SK-N-SH treated with all-trans-retinoic acid at 6 μM for 48 hours (cell line): ENCODE results near the gene TLE1.
A peak's percentile ranks its signal among the peaks of the same experiment; 100 is the strongest.

ENCODE experiments used
- ATAC-seq: fragments of 200-7000 bp; cut with Tn5 transposase; 3 replicates; pipeline ENCODE4 v1.9.1; 2020; ENCODE audit warnings: mild to moderate bottlenecking, moderate library complexity
- ARNTL ChIP-seq: fragments of 450-650 bp; formaldehyde crosslinking; IDR thresholded peaks from 2 replicates; pipeline ENCODE4 v1.5.0; 2020; ENCODE audit warnings: low read depth, mild to moderate bottlenecking, moderate library complexity, borderline replicate concordance
- BACH2 ChIP-seq: fragments of 250-450 bp; sonication (Bioruptor Pico); IDR thresholded peaks from 2 replicates; pipeline ENCODE4 v1.9.0; 2021; ENCODE audit warnings: mild to moderate bottlenecking, borderline replicate concordance
- CREB5 ChIP-seq: fragments of 250-450 bp; sonication (Bioruptor Pico); IDR thresholded peaks from 2 replicates; pipeline ENCODE4 v1.5.1; 2020; ENCODE audit warnings: low read depth, mild to moderate bottlenecking, moderate library complexity
- CSRNP3 ChIP-seq: fragments of 250-450 bp; sonication (Bioruptor Pico); IDR thresholded peaks from 2 replicates; pipeline ENCODE4 v1.5.1; 2021; ENCODE audit warnings: mild to moderate bottlenecking, moderate library complexity
- ESRRG ChIP-seq: fragments of 250-450 bp; sonication (Bioruptor Pico); IDR thresholded peaks from 2 replicates; pipeline ENCODE4 v1.6.1; 2021; ENCODE audit warnings: mild to moderate bottlenecking
- GLIS3 ChIP-seq: fragments of 250-450 bp; sonication (Bioruptor Pico); IDR thresholded peaks from 2 replicates; pipeline ENCODE4 v1.5.0; 2020; ENCODE audit warnings: mild to moderate bottlenecking, moderate library complexity
- ISL1 ChIP-seq: fragments of 250-450 bp; sonication (Bioruptor Pico); IDR thresholded peaks from 2 replicates; pipeline ENCODE4 v2.1.2; 2022; ENCODE audit warnings: mild to moderate bottlenecking, moderate library complexity
- OSR1 ChIP-seq: fragments of 250-450 bp; sonication (Bioruptor Pico); IDR thresholded peaks from 2 replicates; pipeline ENCODE4 v1.8.0; 2022; ENCODE audit warnings: moderate library complexity, mild to moderate bottlenecking, inconsistent platforms
- POU6F1 ChIP-seq: fragments of 250-450 bp; sonication (Bioruptor Pico); IDR thresholded peaks from 2 replicates; pipeline ENCODE4 v1.8.0; 2021; ENCODE audit warnings: low read depth, mild to moderate bottlenecking, moderate library complexity, borderline replicate concordance
- PPARA ChIP-seq: fragments of 250-450 bp; sonication (Bioruptor Pico); IDR thresholded peaks from 2 replicates; pipeline ENCODE4 v1.5.0; 2020; ENCODE audit warnings: mild to moderate bottlenecking, borderline replicate concordance
- RARB ChIP-seq: fragments of 250-450 bp; sonication (Bioruptor Pico); IDR thresholded peaks from 2 replicates; pipeline ENCODE4 v1.8.0; 2021; ENCODE audit warnings: mild to moderate bottlenecking, moderate library complexity
- SNAI2 ChIP-seq: fragments of 250-450 bp; sonication (Bioruptor Pico); IDR thresholded peaks from 2 replicates; pipeline ENCODE4 v1.5.0; 2020; ENCODE audit warnings: mild to moderate bottlenecking, moderate library complexity
- TCF4 ChIP-seq: fragments of 250-450 bp; sonication (Bioruptor Pico); IDR thresholded peaks from 2 replicates; pipeline ENCODE4 v1.8.0; 2021; ENCODE audit warnings: mild to moderate bottlenecking, moderate library complexity, borderline replicate concordance
- TSHZ2 ChIP-seq: fragments of 250-450 bp; sonication (Bioruptor Pico); IDR thresholded peaks from 2 replicates; pipeline ENCODE4 v1.5.0; 2020; ENCODE audit warnings: mild to moderate bottlenecking, moderate library complexity
- ZC3H10 ChIP-seq: fragments of 250-450 bp; sonication (Bioruptor Pico); IDR thresholded peaks from 2 replicates; pipeline ENCODE4 v1.5.1; 2021; ENCODE audit warnings: mild to moderate bottlenecking, moderate library complexity
- ZFP3 ChIP-seq: fragments of 250-450 bp; sonication (Bioruptor Pico); IDR thresholded peaks from 2 replicates; pipeline ENCODE4 v1.5.0; 2020; ENCODE audit warnings: mild to moderate bottlenecking, moderate library complexity
- ZFP30 ChIP-seq: fragments of 450-650 bp; formaldehyde crosslinking; IDR thresholded peaks from 2 replicates; pipeline ENCODE4 v1.5.0; 2022; ENCODE audit warnings: mild to moderate bottlenecking, moderate library complexity
- ZNF565 ChIP-seq: fragments of 450-650 bp; formaldehyde crosslinking; conservative IDR thresholded peaks from 2 replicates; pipeline ENCODE4 v1.5.0; 2020; ENCODE audit warnings: low read depth, mild to moderate bottlenecking, moderate library complexity
- ZNF70 ChIP-seq: fragments of 450-650 bp; formaldehyde crosslinking; IDR thresholded peaks from 2 replicates; pipeline ENCODE4 v1.5.0; 2020; ENCODE audit warnings: mild to moderate bottlenecking, moderate library complexity
- ZNF8 ChIP-seq: fragments of 450-650 bp; formaldehyde crosslinking; IDR thresholded peaks from 2 replicates; pipeline ENCODE4 v1.5.0; 2020; ENCODE audit warnings: mild to moderate bottlenecking, moderate library complexity
- TF ChIP-seq, protein P1 (sequence below): fragments of 250-450 bp; sonication (Bioruptor Pico); IDR thresholded peaks from 2 replicates; pipeline ENCODE4 v1.8.0; 2020; ENCODE audit warnings: mild to moderate bottlenecking, moderate library complexity, borderline replicate concordance

Gene TLE1

GRCh38 chr9:81729135-81729534, 39.8 kb upstream of the TLE1 start (continued):
- TF ChIP-seq ARNTL (CRISPR knock-in tag) (no peak), ESRRG (no peak)
- TF ChIP-seq, all 23 proteins: peak for 0

DNA sequence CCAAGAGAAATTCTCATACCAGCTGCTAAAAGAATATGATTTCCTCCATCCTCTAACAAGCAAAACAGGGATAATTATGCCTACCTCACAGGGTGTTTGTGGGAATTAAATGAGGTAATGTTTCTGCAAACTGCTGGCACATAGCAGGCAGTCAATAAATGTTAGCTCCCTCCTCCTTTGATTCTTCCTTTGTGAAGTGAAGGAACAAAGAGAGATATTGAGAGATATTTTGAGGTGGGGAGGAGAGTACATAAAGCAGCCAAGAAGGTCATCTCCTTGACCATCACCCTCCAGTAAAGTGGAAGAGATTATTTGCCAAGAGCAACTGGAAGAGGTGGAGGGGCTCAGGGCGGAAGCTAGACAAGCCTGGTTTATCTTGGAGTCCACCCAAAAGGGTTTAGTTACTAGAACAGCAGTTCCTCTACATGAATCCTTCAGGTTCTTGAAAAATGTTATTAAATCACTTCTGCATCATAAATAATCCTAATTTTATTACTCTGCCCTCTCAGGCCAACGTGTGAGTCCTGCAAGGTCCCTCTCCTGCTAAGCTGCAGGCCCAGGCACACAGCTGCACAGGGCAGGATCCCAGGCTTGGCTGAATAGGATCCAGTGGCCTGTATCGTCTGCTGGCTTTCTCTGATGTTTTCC, 35.0 kb upstream of the TLE1 start:
- peak; percentile 67 for ATAC-seq
- TF ChIP-seq ISL1 (0 out of 2 replicates have a peak, but pooled peaks have one; percentile 41), ZNF565 (no peak), TCF4 (CRISPR knock-in tag) (no peak), ZFP3 (0 out of 2 replicates have a peak, but pooled peaks have one; percentile 23)

DNA sequence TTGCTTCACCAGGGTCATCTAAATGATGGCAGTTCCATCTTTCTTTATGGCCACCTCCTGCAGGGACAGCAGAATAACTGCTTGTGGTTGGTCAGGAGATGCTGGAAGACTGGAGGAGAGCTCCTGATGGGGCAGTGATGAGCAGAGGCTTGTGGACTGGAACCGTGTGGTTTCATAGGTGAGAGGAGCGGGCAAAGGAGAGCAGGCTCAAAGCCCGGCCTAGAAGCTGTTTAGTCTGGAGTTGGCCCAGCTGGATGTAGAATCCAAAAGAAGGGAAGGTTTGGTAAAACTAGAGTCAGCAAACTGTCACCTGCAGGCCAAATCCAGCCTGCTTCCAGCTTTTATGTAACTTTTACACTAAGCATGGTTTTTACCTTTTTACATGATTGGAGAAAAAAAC, 32.9 kb upstream of the TLE1 start:
- TF ChIP-seq, protein P1, sequence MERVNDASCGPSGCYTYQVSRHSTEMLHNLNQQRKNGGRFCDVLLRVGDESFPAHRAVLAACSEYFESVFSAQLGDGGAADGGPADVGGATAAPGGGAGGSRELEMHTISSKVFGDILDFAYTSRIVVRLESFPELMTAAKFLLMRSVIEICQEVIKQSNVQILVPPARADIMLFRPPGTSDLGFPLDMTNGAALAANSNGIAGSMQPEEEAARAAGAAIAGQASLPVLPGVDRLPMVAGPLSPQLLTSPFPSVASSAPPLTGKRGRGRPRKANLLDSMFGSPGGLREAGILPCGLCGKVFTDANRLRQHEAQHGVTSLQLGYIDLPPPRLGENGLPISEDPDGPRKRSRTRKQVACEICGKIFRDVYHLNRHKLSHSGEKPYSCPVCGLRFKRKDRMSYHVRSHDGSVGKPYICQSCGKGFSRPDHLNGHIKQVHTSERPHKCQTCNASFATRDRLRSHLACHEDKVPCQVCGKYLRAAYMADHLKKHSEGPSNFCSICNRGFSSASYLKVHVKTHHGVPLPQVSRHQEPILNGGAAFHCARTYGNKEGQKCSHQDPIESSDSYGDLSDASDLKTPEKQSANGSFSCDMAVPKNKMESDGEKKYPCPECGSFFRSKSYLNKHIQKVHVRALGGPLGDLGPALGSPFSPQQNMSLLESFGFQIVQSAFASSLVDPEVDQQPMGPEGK (CRISPR knock-in tag) = no peak
- TF ChIP-seq POU6F1 (no peak), CSRNP3 (no peak), ZFP3 (no peak), ISL1 (no peak), ZNF8 (no peak), ZNF565 (no peak), ESRRG (no peak), CREB5 (CRISPR knock-in tag) (no peak), GLIS3 (no peak), SNAI2 (no peak), TSHZ2 (no peak), ZNF70 (CRISPR knock-in tag) (no peak), RARB (CRISPR knock-in tag) (no peak), ZFP30 (no peak), PPARA (CRISPR knock-in tag) (no peak), BACH2 (CRISPR knock-in tag) (no peak), OSR1 (CRISPR knock-in tag) (no peak), ZC3H10 (CRISPR knock-in tag) (no peak)

DNA sequence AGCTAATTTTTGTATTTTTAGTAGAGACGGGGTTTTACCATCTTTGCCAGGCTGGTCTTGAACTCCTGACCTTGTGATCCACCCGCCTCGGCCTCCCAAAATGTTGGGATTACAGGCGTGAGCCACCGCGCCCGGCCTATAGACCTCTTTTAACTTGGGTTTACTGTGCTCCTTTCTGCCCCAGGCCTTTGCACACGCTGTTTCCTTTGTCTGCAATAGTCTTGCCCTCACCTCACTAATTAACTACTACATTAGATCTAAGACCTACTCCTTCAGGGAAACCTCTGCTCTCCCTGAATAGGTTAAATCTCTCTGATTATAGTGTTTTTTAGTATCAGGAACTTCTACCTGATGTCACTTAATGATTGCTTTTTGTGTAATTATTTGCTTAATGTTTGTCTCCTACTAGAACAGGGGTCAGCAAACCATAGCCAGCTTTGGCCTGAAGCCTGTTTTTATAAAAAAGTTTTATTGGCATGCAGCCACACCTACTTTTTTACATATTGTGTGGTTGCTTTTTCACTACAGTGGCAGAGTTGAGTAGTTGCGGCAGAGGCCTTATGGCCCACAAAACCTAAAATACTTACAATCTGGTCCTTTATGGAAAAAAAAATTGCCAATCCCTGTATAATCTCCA, 31.2 kb upstream of the TLE1 start:
- no peak for ATAC-seq
- TF ChIP-seq OSR1 (CRISPR knock-in tag) = no peak
- TF ChIP-seq ISL1 = no peak
- TF ChIP-seq TCF4 (CRISPR knock-in tag) = no peak
- no peak for TF ChIP-seq ZFP30
- TF ChIP-seq ZC3H10 (CRISPR knock-in tag) = no peak
- no peak for TF ChIP-seq PPARA (CRISPR knock-in tag)
- no peak for TF ChIP-seq ZNF70 (CRISPR knock-in tag)
- no peak for TF ChIP-seq POU6F1
- TF ChIP-seq TSHZ2 = no peak

More for the DNA sequence above, 32.9 kb upstream of the TLE1 start:
- ATAC-seq = no peak
